Prostate gland (tissue), 2 donors: Measurements from ENCODE around the gene KIF5A.

Experiments
- POLR2A ChIP-seq: fragments of 450-650 bp; IDR thresholded peaks from one replicate; pipeline ENCODE4 v1.6.1; 2016; ENCODE audit warnings: antibody characterized with exemption, mild to moderate bottlenecking
- POLR2AphosphoS5 ChIP-seq: sonication (generic); formaldehyde crosslinking; IDR thresholded peaks from one replicate; pipeline ENCODE4 v1.6.1; 2017; ENCODE audit warnings: antibody characterized with exemption
- TF ChIP-seq, protein P1 (sequence below), 4 experiments: fragments of 200-600 bp in 2 of 4; fragments of 450-650 bp in 2 of 4; sonication (generic) in 2 of 4; IDR thresholded peaks; 1 replicate in 3 of 4; 2 replicates in 1 of 4; pipeline ENCODE4 v1.5.1; 2016 to 2019; ENCODE audit warnings: antibody characterized with exemption in 4 of 4, mild to moderate bottlenecking in 2 of 4, moderate library complexity in 2 of 4

DNA sequence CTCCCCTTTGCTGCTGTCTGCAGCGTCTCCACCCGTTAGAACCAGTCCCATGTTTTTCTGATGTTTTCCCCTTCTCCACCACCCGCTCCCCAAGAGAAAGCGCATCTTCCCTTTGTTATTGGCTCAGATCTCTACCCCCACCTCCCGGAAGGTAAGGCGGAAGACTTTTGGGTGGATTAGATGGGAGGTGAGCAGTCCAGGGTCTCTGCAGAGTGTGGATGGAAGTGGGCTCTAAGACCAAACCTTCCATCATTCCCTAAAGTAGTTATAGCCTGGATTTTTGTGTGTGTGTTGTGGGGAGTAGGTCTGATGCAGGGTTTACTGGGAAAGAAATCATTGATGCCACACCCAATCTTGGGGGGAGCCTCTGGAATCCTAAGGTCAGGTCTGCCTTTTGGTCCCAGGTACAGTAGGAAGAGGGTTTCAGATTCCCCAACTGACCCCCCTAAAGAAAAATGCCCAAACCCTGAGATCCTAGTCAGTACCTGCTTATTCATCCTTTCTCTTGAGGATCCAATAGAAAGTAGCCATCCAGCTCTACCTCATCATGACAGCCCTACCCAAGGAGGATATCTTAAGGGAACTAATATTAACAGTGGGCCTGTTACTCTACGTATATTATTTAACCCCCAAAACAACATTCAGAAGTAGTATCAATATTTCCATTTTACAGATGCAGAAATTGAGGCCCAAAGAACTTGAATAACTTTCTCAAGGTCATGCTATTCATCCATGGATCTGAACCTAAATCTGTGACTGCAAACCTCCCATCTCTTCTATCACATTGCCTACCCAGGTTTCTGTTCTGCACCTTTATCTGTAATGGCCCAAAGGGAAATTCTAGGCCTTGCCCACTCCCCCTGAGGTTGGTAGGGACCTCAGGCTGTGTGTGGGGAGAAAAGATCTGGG lies 1.1 kb downstream of the KIF5A start:
- TF ChIP-seq, protein P1, sequence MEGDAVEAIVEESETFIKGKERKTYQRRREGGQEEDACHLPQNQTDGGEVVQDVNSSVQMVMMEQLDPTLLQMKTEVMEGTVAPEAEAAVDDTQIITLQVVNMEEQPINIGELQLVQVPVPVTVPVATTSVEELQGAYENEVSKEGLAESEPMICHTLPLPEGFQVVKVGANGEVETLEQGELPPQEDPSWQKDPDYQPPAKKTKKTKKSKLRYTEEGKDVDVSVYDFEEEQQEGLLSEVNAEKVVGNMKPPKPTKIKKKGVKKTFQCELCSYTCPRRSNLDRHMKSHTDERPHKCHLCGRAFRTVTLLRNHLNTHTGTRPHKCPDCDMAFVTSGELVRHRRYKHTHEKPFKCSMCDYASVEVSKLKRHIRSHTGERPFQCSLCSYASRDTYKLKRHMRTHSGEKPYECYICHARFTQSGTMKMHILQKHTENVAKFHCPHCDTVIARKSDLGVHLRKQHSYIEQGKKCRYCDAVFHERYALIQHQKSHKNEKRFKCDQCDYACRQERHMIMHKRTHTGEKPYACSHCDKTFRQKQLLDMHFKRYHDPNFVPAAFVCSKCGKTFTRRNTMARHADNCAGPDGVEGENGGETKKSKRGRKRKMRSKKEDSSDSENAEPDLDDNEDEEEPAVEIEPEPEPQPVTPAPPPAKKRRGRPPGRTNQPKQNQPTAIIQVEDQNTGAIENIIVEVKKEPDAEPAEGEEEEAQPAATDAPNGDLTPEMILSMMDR (IDR thresholded peaks at IDR 0.05) = no peak
- TF ChIP-seq POLR2A (no peak), POLR2AphosphoS5 (no peak)
